GM21515 (cell line): ENCODE results near the gene MDC1.
"Not testable (repeated sequence)": the region's sequence is repeated elsewhere in the genome, so short reads cannot be mapped to it uniquely, and the experiment has no call there.

Source experiments
- ATAC-seq: cut with Tn5 transposase; IDR thresholded peaks from one replicate; pipeline ENCODE4 v1.9.1; 2021; ENCODE audit not compliant: unreplicated experiment

The MDC1 gene

GRCh38 chr6:30724906-30725667 is 8.0 kb upstream of the MDC1 start:
- no peak for ATAC-seq

GRCh38 chr6:30723843-30724741 is 7.0 kb upstream of the MDC1 start:
- ATAC-seq = not testable (repeated sequence)

GRCh38 chr6:30723159-30723842 is 6.2 kb upstream of the MDC1 start:
- not testable (repeated sequence) for ATAC-seq

- no peak for ATAC-seq
Observed at GRCh38 chr6:30722280-30723112, 5.4 kb upstream of the MDC1 start.

- not testable (repeated sequence) for ATAC-seq
Observed at GRCh38 chr6:30722025-30722279, 4.9 kb upstream of the MDC1 start.

- ATAC-seq = no peak
Observed at GRCh38 chr6:30721198-30722024, 4.3 kb upstream of the MDC1 start.

GRCh38 chr6:30720738-30721197 is 3.7 kb upstream of the MDC1 start:
- no peak for ATAC-seq

GRCh38 chr6:30719791-30720737 is 3.0 kb upstream of the MDC1 start, which contains the start of gene TUBB:
Gene TUBB (plus strand): TSS chr6:30720352. CDS start chr6:30720507, 155 bp downstream.
- ATAC-seq = peak; percentile 39

GRCh38 chr6:30719356-30719755 is 2.3 kb upstream of the MDC1 start:
- no peak for ATAC-seq

GRCh38 chr6:30717845-30718720 is 1.0 kb upstream of the MDC1 start:
- not testable (repeated sequence) for ATAC-seq

- no peak for ATAC-seq
Observed at GRCh38 chr6:30716879-30717128, 277 bp downstream of the MDC1 start.

GRCh38 chr6:30714263-30714662 is 2.8 kb downstream of the MDC1 start:
- no peak for ATAC-seq

- no peak for ATAC-seq
Observed at GRCh38 chr6:30712441-30712945, 4.6 kb downstream of the MDC1 start.

- ATAC-seq = no peak
Observed at GRCh38 chr6:30711758-30712380, 5.2 kb downstream of the MDC1 start.

GRCh38 chr6:30709101-30709868 is 7.8 kb downstream of the MDC1 start:
- no peak for ATAC-seq

- ATAC-seq = no peak
Observed at GRCh38 chr6:30707281-30707850, 9.7 kb downstream of the MDC1 start.
